Astrocyte of the cerebellum (primary cell): ENCODE data around the gene KDELR3.
"Not testable (repeated sequence)": the region's sequence is repeated elsewhere in the genome, so short reads cannot be mapped to it uniquely, and the experiment has no call there.

Experiments used
- DNase-seq: peaks from one replicate; pipeline ENCODE4 v3.0.0-alpha.2; 2011; ENCODE audit warnings: low read depth
- H3K4me3 ChIP-seq: 2 replicates; pipeline ENCODE4 v1.5.1; 2011; ENCODE audit warnings: mild to moderate bottlenecking, low read depth, low read length, moderate library complexity
- CTCF ChIP-seq: IDR thresholded peaks from 2 replicates; pipeline ENCODE4 v1.5.1; 2012; ENCODE audit warnings: low read length, low read depth, moderate library complexity, mild to moderate bottlenecking; ENCODE audit errors: missing control alignments
- in situ Hi-C: cut with HindIII; loops from 2 replicates; pipeline ENCODE4 v1.10.0; 2017; ENCODE audit warnings: low sequenced_read_pairs

Gene KDELR3

GRCh38 chr22:38468443-38469305 is 778 bp downstream of the KDELR3 start:
- H3K4me3 ChIP-seq = peak overlapping the region; percentile 67
- in situ Hi-C loops = no loop called here
- TF ChIP-seq CTCF = peak; percentile 42
- DNase-seq = no peak

- in situ Hi-C loops = no loop called here
- no peak for DNase-seq
- H3K4me3 ChIP-seq = peak overlapping the region; percentile 67
- no peak for TF ChIP-seq CTCF
Measured at GRCh38 chr22:38469306-38469781, 1.4 kb downstream of the KDELR3 start.

- DNase-seq, H3K4me3 ChIP-seq, in situ Hi-C loops: not testable (repeated sequence)
Measured at GRCh38 chr22:38470179-38470578, 2.3 kb downstream of the KDELR3 start.

GRCh38 chr22:38471237-38471636 is 3.3 kb downstream of the KDELR3 start:
- in situ Hi-C loops = no loop called here
- TF ChIP-seq CTCF = no peak

GRCh38 chr22:38474003-38474607 is 6.2 kb downstream of the KDELR3 start:
- TF ChIP-seq CTCF = no peak
- in situ Hi-C loops = no loop called here
- no peak overlapping the region for H3K4me3 ChIP-seq
- DNase-seq = no peak

More at GRCh38 chr22:38471237-38471636, 3.3 kb downstream of the KDELR3 start:
- DNase-seq = no peak
- no peak overlapping the region for H3K4me3 ChIP-seq

GRCh38 chr22:38477585-38477984 is 9.7 kb downstream of the KDELR3 start:
- no peak overlapping the region for H3K4me3 ChIP-seq
- in situ Hi-C loops = no loop called here
- DNase-seq = no peak
- no peak for TF ChIP-seq CTCF

- DNase-seq = no peak
- TF ChIP-seq CTCF = no peak
- in situ Hi-C loops = no loop called here
- no peak overlapping the region for H3K4me3 ChIP-seq
Measured at GRCh38 chr22:38479096-38479837, 11.4 kb downstream of the KDELR3 start.
